ENCODE measurements around the gene RHOF.
"Not testable (repeated sequence)": the region's sequence is repeated elsewhere in the genome, so short reads cannot be mapped to it uniquely, and the experiment has no call there.

The RHOF gene

GRCh38 chr12:121770813-121771625 is 22.5 kb downstream of the RHOF start:
- DNase-seq = no peak

- DNase-seq = no peak
Observed at GRCh38 chr12:121770388-121770787, 23.1 kb downstream of the RHOF start.

GRCh38 chr12:121769831-121770301 is 23.6 kb downstream of the RHOF start:
- DNase-seq = no peak

GRCh38 chr12:121769297-121769830 is 24.1 kb downstream of the RHOF start:
- DNase-seq = no peak

- DNase-seq = no peak
Observed at GRCh38 chr12:121767525-121768016, 25.9 kb downstream of the RHOF start.

- DNase-seq = no peak
Observed at GRCh38 chr12:121766290-121767039, 27.0 kb downstream of the RHOF start.

GRCh38 chr12:121765573-121765972 is 27.9 kb downstream of the RHOF start:
- no peak for DNase-seq

- no peak for DNase-seq
Observed at GRCh38 chr12:121764808-121765207, 28.7 kb downstream of the RHOF start.

GRCh38 chr12:121762269-121762668 is 31.2 kb downstream of the RHOF start:
- no peak for DNase-seq

GRCh38 chr12:121758536-121758935 is 35.0 kb downstream of the RHOF start:
- DNase-seq = not testable (repeated sequence)

- no peak for DNase-seq
Observed at GRCh38 chr12:121755591-121755990, 37.9 kb downstream of the RHOF start.

- no peak for DNase-seq
Observed at GRCh38 chr12:121754836-121755235, 38.7 kb downstream of the RHOF start.

- no peak for DNase-seq
Observed at GRCh38 chr12:121753844-121754264, 39.6 kb downstream of the RHOF start.

GRCh38 chr12:121751749-121752351 is 41.6 kb downstream of the RHOF start:
- DNase-seq = no peak

GRCh38 chr12:121751034-121751433 is 42.5 kb downstream of the RHOF start:
- peak; percentile 27 for DNase-seq

GRCh38 chr12:121750507-121750955 is 43.0 kb downstream of the RHOF start:
- peak; percentile 41 for DNase-seq

GRCh38 chr12:121749267-121749666 is 44.2 kb downstream of the RHOF start:
- DNase-seq = no peak

GRCh38 chr12:121748571-121749265 is 44.8 kb downstream of the RHOF start:
- no peak for DNase-seq

GRCh38 chr12:121748218-121748570 is 45.3 kb downstream of the RHOF start:
- no peak for DNase-seq

GRCh38 chr12:121745545-121745944 is 47.9 kb downstream of the RHOF start:
- DNase-seq = not testable (repeated sequence)

GRCh38 chr12:121741743-121742142 is 51.7 kb downstream of the RHOF start:
- no peak for DNase-seq

GRCh38 chr12:121740847-121741246 is 52.6 kb downstream of the RHOF start:
- DNase-seq = no peak
